ENCODE results near the gene TBC1D3B. TPM values are rescaled to one million over a fixed set of nuclear protein-coding genes. Genes with fewer than 3 reads are reported as not detected.
"Not testable (repeated sequence)": the region's sequence is repeated elsewhere in the genome, so short reads cannot be mapped to it uniquely, and the experiment has no call there.

The TBC1D3B gene
- total and polyA plus RNA-seq, 3 donors from 2014 or later = 10.8 to 23.0 (median 21.0) TPM

- Histone ChIP-seq H3K4me1 (peaks cover 10% of the 10 kb centered on the region), H3K27me3 (no peaks in the 10 kb centered on the region), H3K36me3 (ENCODE audit: low read depth, missing control alignments) (no peaks in the 10 kb centered on the region), H3K27ac (no peak overlapping the region), H3K4me3 (no peak overlapping the region), H3K9me3 (no peaks in the 10 kb centered on the region)
- 93 to 96% methylated on average over 3 of the region's 3 CpGs for WGBS, 2 donors
- TF ChIP-seq CTCF (IDR thresholded peaks at IDR 0.05) (no peak), POLR2A (IDR thresholded peaks at IDR 0.05) (no peak)
- DNase-seq = no peak
- intact Hi-C loops (cut with DNase I; ENCODE audit: low total_unique reads) = no loop called here
Observed at GRCh38 chr17:36203335-36203734, 26.9 kb upstream of the TBC1D3B start.

- WGBS, 2 donors = 91% methylated on average over 8 of the region's 8 CpGs
- intact Hi-C loops (cut with DNase I; ENCODE audit: low total_unique reads); H3K27me3 ChIP-seq: not testable (repeated sequence)
Observed at GRCh38 chr17:36201506-36201905, 25.1 kb upstream of the TBC1D3B start.

GRCh38 chr17:36201102-36201501, 24.7 kb upstream of the TBC1D3B start:
- intact Hi-C loops (cut with DNase I; ENCODE audit: low total_unique reads) = not testable (repeated sequence)

More at GRCh38 chr17:36201506-36201905, 25.1 kb upstream of the TBC1D3B start:
- H3K4me1 ChIP-seq = peaks cover 10% of the 10 kb centered on the region
- not testable (repeated sequence) for H3K9me3 ChIP-seq; DNase-seq; H3K4me3 ChIP-seq; H3K36me3 ChIP-seq (ENCODE audit: low read depth, missing control alignments); H3K27ac ChIP-seq

GRCh38 chr17:36198831-36199465, 22.5 kb upstream of the TBC1D3B start:
- DNase-seq = no peak
- H3K9me3 ChIP-seq = no peaks in the 10 kb centered on the region
- intact Hi-C loops (cut with DNase I; ENCODE audit: low total_unique reads) = no loop called here
- no peak overlapping the region for H3K27ac ChIP-seq
- H3K4me1 ChIP-seq = no peaks in the 10 kb centered on the region
- H3K36me3 ChIP-seq (ENCODE audit: low read depth, missing control alignments) = no peaks in the 10 kb centered on the region
- H3K4me3 ChIP-seq = no peak overlapping the region
- no peaks in the 10 kb centered on the region for H3K27me3 ChIP-seq
- WGBS, 2 donors = 68 to 73% methylated on average over 7 of the region's 7 CpGs
- TF ChIP-seq POLR2A (IDR thresholded peaks at IDR 0.05) = no peak
- no peak for TF ChIP-seq CTCF (IDR thresholded peaks at IDR 0.05)

More at GRCh38 chr17:36201102-36201501, 24.7 kb upstream of the TBC1D3B start:
- H3K4me3 ChIP-seq; H3K36me3 ChIP-seq (ENCODE audit: low read depth, missing control alignments); H3K9me3 ChIP-seq; H3K27me3 ChIP-seq; H3K27ac ChIP-seq; DNase-seq: not testable (repeated sequence)
- WGBS, 2 donors = 94 to 97% methylated on average over 4 of the region's 4 CpGs
- peaks cover 10% of the 10 kb centered on the region for H3K4me1 ChIP-seq

- H3K27ac ChIP-seq = no peak overlapping the region
- TF ChIP-seq CTCF (IDR thresholded peaks at IDR 0.05) = no peak
- no peak for TF ChIP-seq POLR2A (IDR thresholded peaks at IDR 0.05)
- H3K4me1 ChIP-seq = no peaks in the 10 kb centered on the region
- DNase-seq = no peak
- H3K4me3 ChIP-seq = no peak overlapping the region
- 79 to 81% methylated on average over 4 of the region's 4 CpGs for WGBS, 2 donors
- intact Hi-C loops (cut with DNase I; ENCODE audit: low total_unique reads) = no loop called here
- H3K27me3 ChIP-seq = no peaks in the 10 kb centered on the region
- H3K36me3 ChIP-seq (ENCODE audit: low read depth, missing control alignments) = no peaks in the 10 kb centered on the region
- H3K9me3 ChIP-seq = no peaks in the 10 kb centered on the region
Observed at GRCh38 chr17:36197387-36197703, 20.9 kb upstream of the TBC1D3B start.

GRCh38 chr17:36196131-36196486, 19.7 kb upstream of the TBC1D3B start:
- no peak overlapping the region for H3K27ac ChIP-seq
- H3K9me3 ChIP-seq = no peaks in the 10 kb centered on the region
- 81% methylated on average over 3 of the region's 3 CpGs for WGBS, 2 donors
- H3K4me1 ChIP-seq = no peaks in the 10 kb centered on the region
- intact Hi-C loops (cut with DNase I; ENCODE audit: low total_unique reads) = no loop called here
- no peaks in the 10 kb centered on the region for H3K36me3 ChIP-seq (ENCODE audit: low read depth, missing control alignments)
- no peak overlapping the region for H3K4me3 ChIP-seq
- no peaks in the 10 kb centered on the region for H3K27me3 ChIP-seq
- TF ChIP-seq CTCF (IDR thresholded peaks at IDR 0.05) = no peak
- TF ChIP-seq POLR2A (IDR thresholded peaks at IDR 0.05) = no peak
- no peak for DNase-seq

All from testis (tissue), 3 donors.